ENCODE data around the gene SYNJ1.
"Not testable (repeated sequence)": the region's sequence is repeated elsewhere in the genome, so short reads cannot be mapped to it uniquely, and the experiment has no call there.

Gene SYNJ1

GRCh38 chr21:32612075-32612998 lies 115.5 kb downstream of the SYNJ1 start, which contains the start of gene CFAP298:
Gene CFAP298 (minus strand): TSS chr21:32612377. CDS start chr21:32612243, 134 bp downstream.
- peak; percentile 97 for DNase-seq (ENCODE audit: low read depth)

GRCh38 chr21:32611471-32611997 lies 116.3 kb downstream of the SYNJ1 start:
- DNase-seq (ENCODE audit: low read depth): peak; percentile 44

GRCh38 chr21:32610940-32611339 lies 116.9 kb downstream of the SYNJ1 start:
- DNase-seq (ENCODE audit: low read depth): not testable (repeated sequence)

- no peak for DNase-seq (ENCODE audit: low read depth)
Measured at GRCh38 chr21:32608851-32609250, 119.0 kb downstream of the SYNJ1 start.

GRCh38 chr21:32605469-32605868 lies 122.3 kb downstream of the SYNJ1 start:
- DNase-seq (ENCODE audit: low read depth): no peak

- no peak for DNase-seq (ENCODE audit: low read depth)
Measured at GRCh38 chr21:32604464-32604863, 123.3 kb downstream of the SYNJ1 start.

- no peak for DNase-seq (ENCODE audit: low read depth)
Measured at GRCh38 chr21:32603131-32603530, 124.7 kb downstream of the SYNJ1 start.

GRCh38 chr21:32602099-32602498 lies 125.7 kb downstream of the SYNJ1 start:
- no peak for DNase-seq (ENCODE audit: low read depth)

- DNase-seq (ENCODE audit: low read depth): no peak
Measured at GRCh38 chr21:32599526-32599925, 128.3 kb downstream of the SYNJ1 start.

- DNase-seq (ENCODE audit: low read depth): no peak
Measured at GRCh38 chr21:32599091-32599490, 128.7 kb downstream of the SYNJ1 start.

- peak; percentile 90 for DNase-seq (ENCODE audit: low read depth)
Measured at GRCh38 chr21:32597205-32597604, 130.6 kb downstream of the SYNJ1 start.

GRCh38 chr21:32595431-32595830 lies 132.4 kb downstream of the SYNJ1 start:
- DNase-seq (ENCODE audit: low read depth): no peak

GRCh38 chr21:32593690-32594089 lies 134.1 kb downstream of the SYNJ1 start:
- DNase-seq (ENCODE audit: low read depth): no peak

GRCh38 chr21:32592929-32593502 lies 134.8 kb downstream of the SYNJ1 start:
- no peak for DNase-seq (ENCODE audit: low read depth)

GRCh38 chr21:32590130-32590529 lies 137.7 kb downstream of the SYNJ1 start:
- no peak for DNase-seq (ENCODE audit: low read depth)

- no peak for DNase-seq (ENCODE audit: low read depth)
Measured at GRCh38 chr21:32587651-32588050, 140.2 kb downstream of the SYNJ1 start.

- DNase-seq (ENCODE audit: low read depth): no peak
Measured at GRCh38 chr21:32587120-32587519, 140.7 kb downstream of the SYNJ1 start.

- DNase-seq (ENCODE audit: low read depth): no peak
Measured at GRCh38 chr21:32585970-32586369, 141.8 kb downstream of the SYNJ1 start.

- no peak for DNase-seq (ENCODE audit: low read depth)
Measured at GRCh38 chr21:32585042-32585710, 142.6 kb downstream of the SYNJ1 start, which contains the start of gene TCP10L. Gene TCP10L (minus strand): TSS chr21:32585523. CDS start chr21:32584304, 1,219 bp downstream.

- DNase-seq (ENCODE audit: low read depth): no peak
Measured at GRCh38 chr21:32584472-32584871, 143.3 kb downstream of the SYNJ1 start.

- DNase-seq (ENCODE audit: low read depth): no peak
Measured at GRCh38 chr21:32581732-32582131, 146.1 kb downstream of the SYNJ1 start.

- DNase-seq (ENCODE audit: low read depth): no peak
Measured at GRCh38 chr21:32580949-32581348, 146.9 kb downstream of the SYNJ1 start.
